Endodermal cell (in vitro differentiated cells): ENCODE measurements around the gene TMEM120A. TPM values are rescaled to one million over a fixed set of nuclear protein-coding genes. Genes with fewer than 3 reads are reported as not detected.

Experiments
- DNase-seq: peaks from one replicate; pipeline ENCODE4 v3.0.0-alpha.2; 2017
- H3K27ac ChIP-seq: 2 replicates; pipeline ENCODE4 v1.5.1; 2013; ENCODE audit warnings: mild to moderate bottlenecking, low read depth, low read length, moderate library complexity
- H3K27me3 ChIP-seq: 2 replicates; pipeline ENCODE4 v1.6.1; 2013; ENCODE audit warnings: mild to moderate bottlenecking, low read length, moderate library complexity; ENCODE audit not compliant: insufficient read depth, control insufficient read depth, poor library complexity, severe bottlenecking
- H3K36me3 ChIP-seq: 2 replicates; pipeline ENCODE4 v1.7.0; 2013; ENCODE audit warnings: mild to moderate bottlenecking, low read length, moderate library complexity; ENCODE audit not compliant: control insufficient read depth, insufficient read depth
- H3K4me1 ChIP-seq: one replicate; pipeline ENCODE4 v1.7.0; 2013; ENCODE audit warnings: low read length; ENCODE audit not compliant: control insufficient read depth, insufficient read depth
- H3K4me3 ChIP-seq: 2 replicates; pipeline ENCODE4 v1.5.1; 2013; ENCODE audit warnings: mild to moderate bottlenecking, low read length, moderate library complexity
- H3K9ac ChIP-seq: 2 replicates; pipeline ENCODE4 v1.6.1; 2013; ENCODE audit warnings: mild to moderate bottlenecking, low read length, moderate library complexity; ENCODE audit not compliant: poor library complexity, severe bottlenecking; ENCODE audit errors: extremely low read depth
- H3K9me3 ChIP-seq: 2 replicates; pipeline ENCODE4 v1.6.1; 2013; ENCODE audit warnings: mild to moderate bottlenecking, low read length, moderate library complexity; ENCODE audit not compliant: control insufficient read depth
- H3K27ac Mint-ChIP-seq: 2 replicates; pipeline ENCODE4 v1.8.0; 2020; ENCODE audit warnings: mixed read lengths
- H3K27me3 Mint-ChIP-seq: 2 replicates; pipeline ENCODE4 v1.8.0; 2021; ENCODE audit warnings: mild to moderate bottlenecking, mixed read lengths; ENCODE audit not compliant: insufficient read depth
- H3K36me3 Mint-ChIP-seq: 2 replicates; pipeline ENCODE4 v1.8.0; 2020; ENCODE audit warnings: low read depth, mixed read lengths
- H3K4me1 Mint-ChIP-seq: 2 replicates; pipeline ENCODE4 v1.8.0; 2020; ENCODE audit warnings: mixed read lengths
- H3K4me3 Mint-ChIP-seq: 2 replicates; pipeline ENCODE4 v1.8.0; 2020; ENCODE audit warnings: mild to moderate bottlenecking, moderate library complexity, mixed read lengths
- H3K9me3 Mint-ChIP-seq: 2 replicates; pipeline ENCODE4 v1.8.0; 2020; ENCODE audit warnings: mild to moderate bottlenecking, mixed read lengths
- WGBS, 2 experiments: methylation state at CpG; one replicate each; pipeline versions ENCODE4 v1.1.5 to v1.1.7; 2013; ENCODE audit warnings: missing lambda C conversion rate in 2 of 2, mixed read lengths in 1 of 2; ENCODE audit not compliant: insufficient coverage in 1 of 2, insufficient read length in 1 of 2; 5-methylcytosine and 5-hydroxymethylcytosine counted together
- total RNA-seq, 2 donors: library from RNA; stranded (reverse); fragmentation: NEBNext Ultra II Directional in 1 of 2; extraction: Animal tissue kit (Norgen Biotek cat#: 25700) in 1 of 2; gene quantifications; 2 replicates in 1 of 2; 3 replicates in 1 of 2; pipeline ENCODE4 v1.2.1, GENCODE V29; 2021
- TF ChIP-seq, protein P1 (sequence below): fragments of 200-600 bp; sonication (generic); conservative IDR thresholded peaks from 2 replicates; pipeline ENCODE4 v1.5.0; 2021; ENCODE audit warnings: antibody characterized with exemption, mild to moderate bottlenecking

The TMEM120A gene
- total RNA-seq, 2 donors from 2014 or later: 18.8 to 19.1 TPM

DNA sequence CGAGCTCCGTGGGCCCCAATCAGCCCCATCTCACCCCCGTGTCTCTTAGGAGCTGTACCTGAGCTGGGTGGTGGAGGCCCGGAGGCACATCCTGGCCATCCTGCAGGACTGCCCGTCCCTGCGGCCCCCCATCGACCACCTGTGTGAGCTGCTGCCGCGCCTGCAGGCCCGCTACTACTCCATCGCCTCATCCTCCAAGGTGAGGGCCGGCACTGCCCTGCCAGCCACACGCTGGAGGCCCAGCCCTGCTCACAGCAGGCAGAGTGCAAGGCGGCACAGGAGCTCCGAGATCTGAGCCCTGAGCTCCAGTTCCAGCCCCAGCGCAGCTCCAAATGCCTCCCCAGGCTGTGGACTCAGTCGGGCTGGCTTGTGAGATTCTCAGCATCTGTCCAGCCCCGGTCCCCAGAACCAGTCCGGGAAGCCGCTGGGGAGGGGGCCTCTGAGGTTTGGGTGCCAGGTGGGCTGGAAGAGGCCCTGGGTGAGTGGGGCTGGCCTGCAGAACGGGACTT, 9.3 kb downstream of the TMEM120A start:
- H3K27me3 ChIP-seq: no peaks in the 10 kb centered on the region
- H3K36me3 ChIP-seq: peaks cover 11% of the 10 kb centered on the region
- Mint-ChIP-seq H3K36me3 (peaks cover 19% of the 10 kb centered on the region), H3K4me3 (no peak overlapping the region), H3K9me3 (no peaks in the 10 kb centered on the region), H3K27ac (no peak overlapping the region), H3K4me1 (peaks cover 9% of the 10 kb centered on the region), H3K27me3 (no peaks in the 10 kb centered on the region)
- H3K27ac ChIP-seq: no peak overlapping the region
- no peak overlapping the region for H3K4me3 ChIP-seq
- H3K4me1 ChIP-seq: peaks cover 2% of the 10 kb centered on the region
- no peak for DNase-seq
- 88 to 98% methylated on average over 8 to 21 of the region's 21 CpGs for WGBS, 2 experiments
- TF ChIP-seq, protein P1, sequence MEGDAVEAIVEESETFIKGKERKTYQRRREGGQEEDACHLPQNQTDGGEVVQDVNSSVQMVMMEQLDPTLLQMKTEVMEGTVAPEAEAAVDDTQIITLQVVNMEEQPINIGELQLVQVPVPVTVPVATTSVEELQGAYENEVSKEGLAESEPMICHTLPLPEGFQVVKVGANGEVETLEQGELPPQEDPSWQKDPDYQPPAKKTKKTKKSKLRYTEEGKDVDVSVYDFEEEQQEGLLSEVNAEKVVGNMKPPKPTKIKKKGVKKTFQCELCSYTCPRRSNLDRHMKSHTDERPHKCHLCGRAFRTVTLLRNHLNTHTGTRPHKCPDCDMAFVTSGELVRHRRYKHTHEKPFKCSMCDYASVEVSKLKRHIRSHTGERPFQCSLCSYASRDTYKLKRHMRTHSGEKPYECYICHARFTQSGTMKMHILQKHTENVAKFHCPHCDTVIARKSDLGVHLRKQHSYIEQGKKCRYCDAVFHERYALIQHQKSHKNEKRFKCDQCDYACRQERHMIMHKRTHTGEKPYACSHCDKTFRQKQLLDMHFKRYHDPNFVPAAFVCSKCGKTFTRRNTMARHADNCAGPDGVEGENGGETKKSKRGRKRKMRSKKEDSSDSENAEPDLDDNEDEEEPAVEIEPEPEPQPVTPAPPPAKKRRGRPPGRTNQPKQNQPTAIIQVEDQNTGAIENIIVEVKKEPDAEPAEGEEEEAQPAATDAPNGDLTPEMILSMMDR: no peak
- no peaks in the 10 kb centered on the region for H3K9me3 ChIP-seq
- no peak overlapping the region for H3K9ac ChIP-seq

DNA sequence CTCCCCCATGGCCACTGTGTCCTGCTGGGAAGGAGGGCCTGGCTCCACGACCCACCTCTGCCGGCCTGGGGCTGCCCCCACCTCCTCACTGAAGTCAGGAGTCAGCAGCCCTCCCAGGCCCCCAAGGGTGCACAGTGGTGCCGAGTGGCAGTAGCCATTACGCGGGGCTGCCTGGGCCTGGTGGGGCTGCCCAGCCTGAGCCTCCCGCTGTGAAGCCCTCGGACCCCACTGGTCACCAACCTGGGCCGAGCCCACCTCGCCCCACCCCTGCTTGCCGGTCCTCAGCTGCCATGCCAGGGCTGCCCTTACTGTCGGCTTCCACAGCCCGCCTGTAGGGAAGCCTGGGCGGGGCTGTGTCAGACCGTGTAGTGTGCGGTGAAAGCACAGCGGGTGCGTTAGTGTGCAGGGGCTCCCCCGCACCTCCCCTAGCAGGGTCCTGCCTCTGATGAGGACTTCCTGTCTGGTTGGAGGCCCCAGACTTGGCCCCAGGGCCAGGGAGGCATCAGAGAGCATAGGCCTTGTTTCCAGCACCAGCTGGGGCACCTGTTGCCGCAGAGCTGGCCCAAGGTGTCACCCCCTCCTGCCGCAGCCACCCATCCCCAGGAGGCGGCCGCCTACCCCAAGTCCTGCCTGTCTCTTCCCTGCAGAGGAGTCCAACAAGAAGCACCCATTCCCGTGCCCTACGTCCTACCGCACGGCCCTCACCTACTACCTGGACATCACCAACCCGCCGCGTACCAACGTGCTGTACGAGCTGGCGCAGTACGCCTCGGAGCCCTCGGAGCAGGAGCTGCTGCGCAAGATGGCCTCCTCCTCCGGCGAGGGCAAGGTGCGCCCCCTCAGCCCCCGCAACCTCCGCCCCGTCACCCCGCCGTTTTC, 10.0 kb downstream of the TMEM120A start:
- no peak overlapping the region for H3K9ac ChIP-seq
- H3K27ac ChIP-seq: no peak overlapping the region
- whole genome bisulfite sequencing, 2 experiments: 90 to 92% methylated on average over 13 to 44 of the region's 44 CpGs
- peaks cover 11% of the 10 kb centered on the region for H3K36me3 ChIP-seq
- peaks cover 2% of the 10 kb centered on the region for H3K4me1 Mint-ChIP-seq
- no peaks in the 10 kb centered on the region for H3K9me3 ChIP-seq
- no peaks in the 10 kb centered on the region for H3K27me3 Mint-ChIP-seq
- no peak overlapping the region for H3K27ac Mint-ChIP-seq
- H3K27me3 ChIP-seq: no peaks in the 10 kb centered on the region
- no peak for DNase-seq
- H3K9me3 Mint-ChIP-seq: no peaks in the 10 kb centered on the region
- H3K4me3 Mint-ChIP-seq: no peak overlapping the region
- H3K4me1 ChIP-seq: peaks cover 2% of the 10 kb centered on the region
- H3K4me3 ChIP-seq: no peak overlapping the region
- H3K36me3 Mint-ChIP-seq: peaks cover 23% of the 10 kb centered on the region
- TF ChIP-seq, protein P1: no peak

DNA sequence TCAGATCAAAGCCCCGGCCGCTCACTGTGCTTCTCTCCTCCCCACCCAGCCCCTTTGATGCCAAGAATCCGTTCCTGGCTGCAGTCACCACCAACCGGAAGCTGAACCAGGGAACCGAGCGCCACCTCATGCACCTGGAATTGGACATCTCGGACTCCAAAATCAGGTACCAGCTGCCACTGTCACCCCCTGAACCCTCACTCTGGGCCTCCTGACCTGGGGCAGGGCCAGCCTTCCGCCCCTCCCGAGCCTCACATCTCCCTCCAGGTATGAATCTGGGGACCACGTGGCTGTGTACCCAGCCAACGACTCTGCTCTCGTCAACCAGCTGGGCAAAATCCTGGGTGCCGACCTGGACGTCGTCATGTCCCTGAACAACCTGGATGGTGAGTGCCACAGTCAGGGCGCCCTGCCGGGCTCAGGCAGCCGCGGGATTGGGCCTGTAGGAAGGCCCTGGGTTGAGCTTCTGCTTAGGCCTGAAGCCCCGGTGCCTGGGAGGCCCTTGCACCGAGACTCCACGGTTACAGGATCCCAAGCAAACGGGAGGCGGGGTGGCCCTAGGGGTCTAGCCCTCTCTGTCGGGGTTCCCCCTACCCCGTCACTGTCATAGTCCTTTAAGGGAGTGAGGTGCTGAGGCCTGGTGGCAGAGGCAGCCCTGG, 10.8 kb downstream of the TMEM120A start:
- Histone ChIP-seq H3K36me3 (peaks cover 11% of the 10 kb centered on the region), H3K9ac (no peak overlapping the region), H3K9me3 (no peaks in the 10 kb centered on the region), H3K27ac (no peak overlapping the region), H3K27me3 (no peaks in the 10 kb centered on the region), H3K4me3 (no peak overlapping the region), H3K4me1 (no peaks in the 10 kb centered on the region)
- Mint-ChIP-seq H3K4me1 (no peaks in the 10 kb centered on the region), H3K27me3 (no peaks in the 10 kb centered on the region), H3K4me3 (no peak overlapping the region), H3K27ac (no peak overlapping the region), H3K9me3 (no peaks in the 10 kb centered on the region), H3K36me3 (peaks cover 28% of the 10 kb centered on the region)
- no peak for DNase-seq
- 94 to 95% methylated on average over 22 to 26 of the region's 26 CpGs for WGBS, 2 experiments
- TF ChIP-seq, protein P1: no peak
